Omental fat pad (tissue), 4 donors: ENCODE results near the gene SPRR2E. TPM values are rescaled to one million over a fixed set of nuclear protein-coding genes. Genes with fewer than 3 reads are reported as not detected.
"Not testable (repeated sequence)": the region's sequence is repeated elsewhere in the genome, so short reads cannot be mapped to it uniquely, and the experiment has no call there.

Experiments
- ATAC-seq: fragments of 150-250 bp; one replicate; pipeline ENCODE4 v1.9.1; 2016; ENCODE audit warnings: mild to moderate bottlenecking, moderate library complexity; ENCODE audit not compliant: low FRiP score
- DNase-seq: peaks from one replicate; pipeline ENCODE4 v3.0.0-alpha.2; 2019; ENCODE audit warnings: low spot score
- CTCF ChIP-seq, 3 donors: fragments of 450-650 bp; IDR thresholded peaks; one replicate each; pipeline ENCODE4 v1.5.1; 2016 to 2017; ENCODE audit warnings: antibody characterized with exemption in 3 of 3, mild to moderate bottlenecking in 3 of 3, moderate library complexity in 2 of 3
- total RNA-seq, 4 donors: library from RNA; depleted of rRNA; stranded (reverse); fragments of >200 nt; gene quantifications; one replicate each; pipeline ENCODE4 v1.1.0, GENCODE V29; 2016

The SPRR2E gene
- total RNA-seq, 4 donors from 2014 or later = not detected

- DNase-seq = no peak
- TF ChIP-seq CTCF (IDR thresholded peaks at IDR 0.05) = no peak
These were observed 28.6 kb upstream of the SPRR2E start for GRCh38 chr1:153122831-153123421.

GRCh38 chr1:153120945-153121344, 26.6 kb upstream of the SPRR2E start:
- DNase-seq = no peak
- ATAC-seq = no peak

More at GRCh38 chr1:153122831-153123421, 28.6 kb upstream of the SPRR2E start:
- ATAC-seq = peak; percentile 70

GRCh38 chr1:153119491-153119971, 25.2 kb upstream of the SPRR2E start:
- no peak for ATAC-seq
- no peak for TF ChIP-seq CTCF (IDR thresholded peaks at IDR 0.05)
- DNase-seq = no peak

More at GRCh38 chr1:153120945-153121344, 26.6 kb upstream of the SPRR2E start:
- TF ChIP-seq CTCF (IDR thresholded peaks at IDR 0.05) = no peak

GRCh38 chr1:153115264-153115663, 20.9 kb upstream of the SPRR2E start:
- not testable (repeated sequence) for ATAC-seq, DNase-seq

- ATAC-seq = no peak
- TF ChIP-seq CTCF (IDR thresholded peaks at IDR 0.05) = no peak
- no peak for DNase-seq
These were observed 19.1 kb upstream of the SPRR2E start, which contains the start of gene SPRR2F for GRCh38 chr1:153113416-153113815. SPRR2F (minus strand) TSS chr1:153113516; CDS start chr1:153112733, 783 bp downstream.

- DNase-seq = not testable (repeated sequence)
These were observed 18.1 kb upstream of the SPRR2E start for GRCh38 chr1:153112454-153112853.

GRCh38 chr1:153100245-153100644, 5.9 kb upstream of the SPRR2E start:
- peak; percentile 84 for ATAC-seq
- no peak for TF ChIP-seq CTCF (IDR thresholded peaks at IDR 0.05)
- no peak for DNase-seq

More at GRCh38 chr1:153112454-153112853, 18.1 kb upstream of the SPRR2E start:
- not testable (repeated sequence) for ATAC-seq

- no peak for DNase-seq
- no peak for TF ChIP-seq CTCF (IDR thresholded peaks at IDR 0.05)
- ATAC-seq = no peak
These were observed 5.2 kb upstream of the SPRR2E start for GRCh38 chr1:153099461-153100045.
